ENCODE results near the gene SYT2.
"Not testable (repeated sequence)": the region's sequence is repeated elsewhere in the genome, so short reads cannot be mapped to it uniquely, and the experiment has no call there.

- TF ChIP-seq, protein P1, sequence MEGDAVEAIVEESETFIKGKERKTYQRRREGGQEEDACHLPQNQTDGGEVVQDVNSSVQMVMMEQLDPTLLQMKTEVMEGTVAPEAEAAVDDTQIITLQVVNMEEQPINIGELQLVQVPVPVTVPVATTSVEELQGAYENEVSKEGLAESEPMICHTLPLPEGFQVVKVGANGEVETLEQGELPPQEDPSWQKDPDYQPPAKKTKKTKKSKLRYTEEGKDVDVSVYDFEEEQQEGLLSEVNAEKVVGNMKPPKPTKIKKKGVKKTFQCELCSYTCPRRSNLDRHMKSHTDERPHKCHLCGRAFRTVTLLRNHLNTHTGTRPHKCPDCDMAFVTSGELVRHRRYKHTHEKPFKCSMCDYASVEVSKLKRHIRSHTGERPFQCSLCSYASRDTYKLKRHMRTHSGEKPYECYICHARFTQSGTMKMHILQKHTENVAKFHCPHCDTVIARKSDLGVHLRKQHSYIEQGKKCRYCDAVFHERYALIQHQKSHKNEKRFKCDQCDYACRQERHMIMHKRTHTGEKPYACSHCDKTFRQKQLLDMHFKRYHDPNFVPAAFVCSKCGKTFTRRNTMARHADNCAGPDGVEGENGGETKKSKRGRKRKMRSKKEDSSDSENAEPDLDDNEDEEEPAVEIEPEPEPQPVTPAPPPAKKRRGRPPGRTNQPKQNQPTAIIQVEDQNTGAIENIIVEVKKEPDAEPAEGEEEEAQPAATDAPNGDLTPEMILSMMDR (IDR thresholded peaks at IDR 0.05): not testable (repeated sequence)
- TF ChIP-seq POLR2A (IDR thresholded peaks at IDR 0.05): not testable (repeated sequence)
Observed at GRCh38 chr1:202612036-202612435, 98.2 kb downstream of the SYT2 start.

All from gastroesophageal sphincter (tissue), 3 donors.